MM.1S (cell line): ENCODE results near the gene DNAH5.

Experiments used
- CTCF ChIP-seq: fragments of 300-600 bp; sonication (generic); IDR thresholded peaks from 2 replicates; pipeline ENCODE4 v1.5.1; 2016; ENCODE audit warnings: antibody characterized with exemption, low read length, mixed read lengths
- EZH2 ChIP-seq: fragments of 300-600 bp; sonication (generic); optimal IDR thresholded peaks from 2 replicates; pipeline ENCODE3; 2017; ENCODE audit warnings: low read depth, mild to moderate bottlenecking, antibody characterized with exemption, low read length, mixed read lengths
- EZH2phosphoT487 ChIP-seq: fragments of 300-600 bp; sonication (generic); IDR thresholded peaks from 2 replicates; pipeline ENCODE4 v1.6.1; 2018; ENCODE audit warnings: antibody characterized with exemption, low read length

GRCh38 chr5:13763719-13764118 is 180.8 kb downstream of the DNAH5 start:
- TF ChIP-seq CTCF: no peak
- TF ChIP-seq EZH2phosphoT487: no peak
- no peak for TF ChIP-seq EZH2
